Common myeloid progenitor, CD34-positive (primary cell): ENCODE results near the gene CLN6.
A peak's percentile ranks its signal among the peaks of the same experiment; 100 is the strongest.

ENCODE experiments used
- CTCF ChIA-PET: fragments of 350-600 bp; sonication (Branson Sonifier 250); formaldehyde crosslinking; loops from one replicate; lab custom pipeline; 2021; ENCODE audit warnings: antibody characterized with exemption; lab: Charles Lee
- POLR2A ChIA-PET: fragments of 350-600 bp; sonication (Branson Sonifier 250); formaldehyde crosslinking; loops from one replicate; lab custom pipeline; 2021; ENCODE audit warnings: antibody characterized with exemption; lab: Charles Lee
- DNase-seq, 3 donors: peaks; one replicate each; pipeline versions ENCODE4 v3.0.0 to v3.0.0-alpha.2; 2013
- H3K27ac ChIP-seq, 2 experiments: 1 replicate in 1 of 2; 2 replicates in 1 of 2; pipeline ENCODE4 v1.7.0; 2013; ENCODE audit warnings: inconsistent platforms in 2 of 2, low read length in 2 of 2, mild to moderate bottlenecking in 2 of 2, low read depth in 1 of 2, moderate library complexity in 1 of 2; ENCODE audit not compliant: severe bottlenecking in 2 of 2, insufficient read depth in 1 of 2, poor library complexity in 1 of 2
- H3K27me3 ChIP-seq, 5 experiments: replicated peaks in 2 of 5; 1 replicate in 3 of 5; 2 replicates in 2 of 5; pipeline versions ENCODE4 v1.6.1 to v1.7.0; 2013; ENCODE audit warnings: low read length in 4 of 5, mild to moderate bottlenecking in 2 of 5, moderate library complexity in 2 of 5, inconsistent platforms in 1 of 5; ENCODE audit not compliant: insufficient read depth in 5 of 5, control insufficient read depth in 4 of 5
- H3K36me3 ChIP-seq, 4 experiments: 1 replicate in 2 of 4; 2 replicates in 2 of 4; pipeline versions ENCODE4 v1.6.1 to v1.7.0; 2013; ENCODE audit warnings: low read length in 3 of 4, control low read depth in 1 of 4, mild to moderate bottlenecking in 1 of 4; ENCODE audit not compliant: control insufficient read depth in 4 of 4, insufficient read depth in 4 of 4
- H3K4me1 ChIP-seq, 4 experiments: 1 replicate in 3 of 4; 2 replicates in 1 of 4; pipeline versions ENCODE4 v1.6.1 to v1.7.1; 2013; ENCODE audit warnings: low read length in 3 of 4, mild to moderate bottlenecking in 3 of 4, control low read depth in 1 of 4, inconsistent platforms in 1 of 4, moderate library complexity in 1 of 4; ENCODE audit not compliant: control insufficient read depth in 4 of 4, insufficient read depth in 4 of 4; ENCODE audit errors: control extremely low read depth in 1 of 4
- H3K4me3 ChIP-seq, 7 experiments: 1 replicate in 4 of 7; 2 replicates in 3 of 7; pipeline versions ENCODE4 v1.5.1 to v1.7.0; 2013; ENCODE audit warnings: mild to moderate bottlenecking in 7 of 7, low read length in 6 of 7, moderate library complexity in 6 of 7, inconsistent platforms in 2 of 7, low read depth in 2 of 7, control low read depth in 1 of 7; ENCODE audit not compliant: insufficient read depth in 4 of 7, control insufficient read depth in 1 of 7; ENCODE audit errors: extremely low read depth in 1 of 7
- H3K9me3 ChIP-seq, 5 experiments: 1 replicate in 4 of 5; 2 replicates in 1 of 5; pipeline versions ENCODE4 v1.6.1 to v1.7.1; 2013; ENCODE audit warnings: low read length in 4 of 5, mild to moderate bottlenecking in 2 of 5, inconsistent platforms in 1 of 5, low read depth in 1 of 5, moderate library complexity in 1 of 5; ENCODE audit not compliant: control insufficient read depth in 4 of 5, insufficient read depth in 2 of 5; ENCODE audit errors: control extremely low read depth in 1 of 5
- WGBS: methylation state at CpG from one replicate; pipeline ENCODE4 v1.1.5; 2013; ENCODE audit not compliant: insufficient coverage; 5-methylcytosine and 5-hydroxymethylcytosine counted together

Gene CLN6

GRCh38 chr15:68208136-68208535 is 21.4 kb downstream of the CLN6 start:
- WGBS = 84% methylated on average over 14 of the region's 16 CpGs
- DNase-seq = no peak
- Histone ChIP-seq H3K4me1 (peaks cover 5 to 67% (median 61%) of the 10 kb centered on the region in 4 experiments), H3K4me3 (no peak overlapping the region), H3K27ac (no peak overlapping the region), H3K9me3 (no peaks in the 10 kb centered on the region), H3K36me3 (peaks cover 0 to 54% (median 4%) of the 10 kb centered on the region in 4 experiments), H3K27me3 (no peaks in the 10 kb centered on the region)
- POLR2A ChIA-PET = no interaction called here
- CTCF ChIA-PET = interaction anchor here (0.8 kb wide), 1 partner anchor 324 kb away, joined by 3 read pairs; no protein-coding TSS in a partner anchor

DNA sequence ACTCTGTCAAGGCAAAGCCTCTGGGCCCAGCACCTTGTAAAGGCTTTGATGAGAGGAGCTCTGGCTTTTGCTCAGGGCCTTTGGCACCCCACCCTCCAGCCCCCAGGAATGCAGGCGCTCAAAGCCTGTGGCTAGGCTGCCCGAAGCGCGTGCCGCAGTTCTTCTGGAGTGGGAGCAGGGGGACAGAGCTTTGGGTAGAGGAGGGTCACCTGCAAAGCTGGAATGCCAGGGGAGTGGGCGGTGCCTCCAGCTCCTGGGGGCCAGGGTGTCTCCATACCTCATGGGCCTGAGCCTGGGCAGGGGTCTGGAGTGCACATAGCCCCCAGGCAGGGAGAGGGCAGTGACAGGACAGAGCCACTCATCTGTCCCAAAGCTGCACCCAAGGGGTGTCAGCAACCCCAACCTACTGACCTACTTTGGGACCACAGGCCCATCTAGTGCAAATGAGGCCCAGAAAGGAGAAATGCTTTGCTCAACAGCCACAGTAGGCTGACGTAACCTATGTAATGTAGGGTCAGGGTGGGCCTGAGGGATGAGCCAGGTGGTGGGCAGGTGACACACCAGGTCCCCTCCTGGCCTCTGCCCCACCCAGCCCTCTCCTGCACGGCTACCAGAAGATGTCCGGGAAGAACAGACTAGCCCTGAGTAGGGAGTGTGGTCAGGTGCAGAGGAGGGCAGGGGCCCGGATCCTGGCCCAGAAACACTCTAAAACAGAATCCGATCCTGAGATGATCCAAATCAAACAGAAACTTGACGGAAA is 22.2 kb downstream of the CLN6 start:
- Histone ChIP-seq H3K36me3 (peaks cover 0 to 54% (median 4%) of the 10 kb centered on the region in 4 experiments), H3K4me1 (peaks cover 5 to 67% (median 61%) of the 10 kb centered on the region in 4 experiments), H3K9me3 (no peaks in the 10 kb centered on the region), H3K27me3 (no peaks in the 10 kb centered on the region), H3K4me3 (no peak overlapping the region), H3K27ac (no peak overlapping the region)
- 95% methylated on average over 12 of the region's 12 CpGs for WGBS
- no peak for DNase-seq
- ChIA-PET POLR2A (no interaction called here), CTCF (interaction anchor here (1.0 kb wide), 1 partner anchor 10 kb away, joined by 5 read pairs; no protein-coding TSS in a partner anchor)

- DNase-seq = no peak
- Histone ChIP-seq H3K27ac (peak overlapping the region in 1 of 2 experiments; percentile 58), H3K4me1 (peaks cover 5 to 67% (median 61%) of the 10 kb centered on the region in 4 experiments), H3K36me3 (peaks cover 0 to 51% (median 3%) of the 10 kb centered on the region in 4 experiments), H3K27me3 (no peaks in the 10 kb centered on the region), H3K4me3 (no peak overlapping the region), H3K9me3 (no peaks in the 10 kb centered on the region)
- CTCF ChIA-PET = interaction anchor here (1.0 kb wide), 1 partner anchor 10 kb away, joined by 5 read pairs; no protein-coding TSS in a partner anchor
- 91% methylated on average over 11 of the region's 12 CpGs for WGBS
- POLR2A ChIA-PET = no interaction called here
These were observed 22.8 kb downstream of the CLN6 start for GRCh38 chr15:68206711-68207151.

GRCh38 chr15:68205954-68206539 is 23.5 kb downstream of the CLN6 start:
- 20% methylated on average over 7 of the region's 14 CpGs for WGBS
- H3K4me3 ChIP-seq = peak overlapping the region in 6 of 7 experiments; percentile 19 to 61 (median 36)

GRCh38 chr15:68205558-68205944 is 24.0 kb downstream of the CLN6 start:
- CTCF ChIA-PET = interaction anchor here (1.4 kb wide), 1 partner anchor 10 kb away, joined by 10 read pairs; no protein-coding TSS in a partner anchor
- peak overlapping the region in 6 of 7 experiments; percentile 19 to 61 (median 36) for H3K4me3 ChIP-seq

More at GRCh38 chr15:68205954-68206539, 23.5 kb downstream of the CLN6 start:
- CTCF ChIA-PET = interaction anchor here (1.4 kb wide), 1 partner anchor 11 kb away, joined by 10 read pairs; no protein-coding TSS in a partner anchor
- Histone ChIP-seq H3K27ac (peak overlapping the region in 1 of 2 experiments; percentile 58), H3K4me1 (peaks cover 5 to 69% (median 61%) of the 10 kb centered on the region in 4 experiments), H3K36me3 (peaks cover 0 to 45% (median under 1%) of the 10 kb centered on the region in 4 experiments), H3K27me3 (no peaks in the 10 kb centered on the region), H3K9me3 (no peaks in the 10 kb centered on the region)
- DNase-seq = peak in 2 of 3 donors; percentile 32 to 35
- POLR2A ChIA-PET = no interaction called here

GRCh38 chr15:68204776-68205557 is 24.6 kb downstream of the CLN6 start, which contains the start of gene CALML4:
TSS of gene CALML4 (minus strand) at chr15:68205332. CDS start at chr15:68205247, 85 bp downstream.
- peak within 1 kb of the TSS in 1 of 2 experiments; percentile 58 for H3K27ac ChIP-seq
- no peaks in the 10 kb centered on the region for H3K9me3 ChIP-seq
- peaks cover 5 to 58% (median 53%) of the 10 kb centered on the region in 4 experiments for H3K4me1 ChIP-seq
- POLR2A ChIA-PET = no interaction called here
- H3K27me3 ChIP-seq = no peaks in the 10 kb centered on the region
- H3K36me3 ChIP-seq = peaks cover 0 to 36% (median 0%) of the 10 kb centered on the region in 4 experiments
- peak within 1 kb of the TSS in 6 of 7 experiments; percentile 19 to 61 (median 42) for H3K4me3 ChIP-seq
- WGBS = 25% methylated on average over 15 of the region's 16 CpGs
- peak in 2 of 3 donors; percentile 58 to 67 for DNase-seq
- CTCF ChIA-PET = interaction anchor here (0.7 to 1.4 kb wide), 2 partner anchors 9 to 15 kb away, joined by 3 to 10 read pairs; no protein-coding TSS in a partner anchor

More at GRCh38 chr15:68205558-68205944, 24.0 kb downstream of the CLN6 start:
- peaks cover 5 to 64% (median 59%) of the 10 kb centered on the region in 4 experiments for H3K4me1 ChIP-seq
- peaks cover 0 to 42% (median 0%) of the 10 kb centered on the region in 4 experiments for H3K36me3 ChIP-seq
- no peaks in the 10 kb centered on the region for H3K27me3 ChIP-seq
- POLR2A ChIA-PET = no interaction called here
- H3K27ac ChIP-seq = peak overlapping the region in 1 of 2 experiments; percentile 58
- no peaks in the 10 kb centered on the region for H3K9me3 ChIP-seq
- no peak for DNase-seq
- WGBS = 71% methylated on average over 10 of the region's 13 CpGs
